Measurements from ENCODE around the gene SOCS3. TPM values are rescaled to one million over a fixed set of nuclear protein-coding genes. Genes with fewer than 3 reads are reported as not detected.

Gene SOCS3
- total RNA-seq, 1 donor from 2014 or later: 13.6 TPM

DNA sequence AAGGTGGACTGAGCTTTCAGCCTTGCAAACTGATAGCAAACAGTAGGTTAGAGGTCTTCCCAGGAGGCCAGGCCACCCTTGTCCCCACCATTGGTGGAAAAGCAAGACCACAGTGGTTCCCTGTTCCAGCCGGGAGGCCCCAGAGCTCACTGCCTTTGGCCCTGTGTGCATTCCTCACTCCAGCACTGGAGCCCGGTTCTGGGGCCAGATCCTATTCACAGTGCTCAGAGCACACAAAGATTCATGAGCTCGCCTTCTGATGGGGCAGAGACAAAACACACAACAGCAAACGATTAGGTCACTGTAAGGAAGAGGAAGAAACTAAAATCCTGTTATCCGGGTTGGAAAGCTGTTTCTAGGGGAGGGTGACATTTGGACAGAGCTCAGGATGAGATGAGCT, 13.0 kb upstream of the SOCS3 start:
- Mint-ChIP-seq H3K9me3 (ENCODE audit: low read depth) (no peaks in the 10 kb centered on the region), H3K4me1 (ENCODE audit: low read depth) (peaks cover 40% of the 10 kb centered on the region), H3K4me3 (ENCODE audit: unreplicated experiment) (no peak overlapping the region), H3K27me3 (ENCODE audit: low read depth) (no peaks in the 10 kb centered on the region), H3K36me3 (ENCODE audit: low read depth) (no peaks in the 10 kb centered on the region), H3K27ac (ENCODE audit: unreplicated experiment) (peak overlapping the region; percentile 58)
- DNase-seq (ENCODE audit: low spot score): no peak
- TF ChIP-seq, protein P1, sequence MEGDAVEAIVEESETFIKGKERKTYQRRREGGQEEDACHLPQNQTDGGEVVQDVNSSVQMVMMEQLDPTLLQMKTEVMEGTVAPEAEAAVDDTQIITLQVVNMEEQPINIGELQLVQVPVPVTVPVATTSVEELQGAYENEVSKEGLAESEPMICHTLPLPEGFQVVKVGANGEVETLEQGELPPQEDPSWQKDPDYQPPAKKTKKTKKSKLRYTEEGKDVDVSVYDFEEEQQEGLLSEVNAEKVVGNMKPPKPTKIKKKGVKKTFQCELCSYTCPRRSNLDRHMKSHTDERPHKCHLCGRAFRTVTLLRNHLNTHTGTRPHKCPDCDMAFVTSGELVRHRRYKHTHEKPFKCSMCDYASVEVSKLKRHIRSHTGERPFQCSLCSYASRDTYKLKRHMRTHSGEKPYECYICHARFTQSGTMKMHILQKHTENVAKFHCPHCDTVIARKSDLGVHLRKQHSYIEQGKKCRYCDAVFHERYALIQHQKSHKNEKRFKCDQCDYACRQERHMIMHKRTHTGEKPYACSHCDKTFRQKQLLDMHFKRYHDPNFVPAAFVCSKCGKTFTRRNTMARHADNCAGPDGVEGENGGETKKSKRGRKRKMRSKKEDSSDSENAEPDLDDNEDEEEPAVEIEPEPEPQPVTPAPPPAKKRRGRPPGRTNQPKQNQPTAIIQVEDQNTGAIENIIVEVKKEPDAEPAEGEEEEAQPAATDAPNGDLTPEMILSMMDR (IDR thresholded peaks at IDR 0.05): no peak

- H3K27me3 Mint-ChIP-seq (ENCODE audit: low read depth): no peaks in the 10 kb centered on the region
- TF ChIP-seq, protein P1 (IDR thresholded peaks at IDR 0.05): no peak
- DNase-seq (ENCODE audit: low spot score): no peak
- no peaks in the 10 kb centered on the region for H3K36me3 Mint-ChIP-seq (ENCODE audit: low read depth)
- H3K4me3 Mint-ChIP-seq (ENCODE audit: unreplicated experiment): no peak overlapping the region
- H3K27ac Mint-ChIP-seq (ENCODE audit: unreplicated experiment): no peak overlapping the region
- no peaks in the 10 kb centered on the region for H3K9me3 Mint-ChIP-seq (ENCODE audit: low read depth)
- peaks cover 45% of the 10 kb centered on the region for H3K4me1 Mint-ChIP-seq (ENCODE audit: low read depth)
Measured at GRCh38 chr17:78371056-78371455, 11.2 kb upstream of the SOCS3 start.

- DNase-seq (ENCODE audit: low spot score): no peak
- no peak overlapping the region for H3K27ac Mint-ChIP-seq (ENCODE audit: unreplicated experiment)
Measured at GRCh38 chr17:78369791-78370381, 10.0 kb upstream of the SOCS3 start.

GRCh38 chr17:78368854-78369495, 9.1 kb upstream of the SOCS3 start:
- H3K27ac Mint-ChIP-seq (ENCODE audit: unreplicated experiment): no peak overlapping the region
- H3K36me3 Mint-ChIP-seq (ENCODE audit: low read depth): no peaks in the 10 kb centered on the region
- TF ChIP-seq, protein P1 (IDR thresholded peaks at IDR 0.05): no peak
- no peak for DNase-seq (ENCODE audit: low spot score)
- no peaks in the 10 kb centered on the region for H3K27me3 Mint-ChIP-seq (ENCODE audit: low read depth)
- no peaks in the 10 kb centered on the region for H3K9me3 Mint-ChIP-seq (ENCODE audit: low read depth)
- peaks cover 44% of the 10 kb centered on the region for H3K4me1 Mint-ChIP-seq (ENCODE audit: low read depth)
- H3K4me3 Mint-ChIP-seq (ENCODE audit: unreplicated experiment): no peak overlapping the region

More at GRCh38 chr17:78369791-78370381, 10.0 kb upstream of the SOCS3 start:
- Mint-ChIP-seq H3K36me3 (ENCODE audit: low read depth) (no peaks in the 10 kb centered on the region), H3K4me1 (ENCODE audit: low read depth) (peaks cover 45% of the 10 kb centered on the region), H3K9me3 (ENCODE audit: low read depth) (no peaks in the 10 kb centered on the region), H3K4me3 (ENCODE audit: unreplicated experiment) (no peak overlapping the region), H3K27me3 (ENCODE audit: low read depth) (no peaks in the 10 kb centered on the region)
- TF ChIP-seq, protein P1 (IDR thresholded peaks at IDR 0.05): no peak

DNA sequence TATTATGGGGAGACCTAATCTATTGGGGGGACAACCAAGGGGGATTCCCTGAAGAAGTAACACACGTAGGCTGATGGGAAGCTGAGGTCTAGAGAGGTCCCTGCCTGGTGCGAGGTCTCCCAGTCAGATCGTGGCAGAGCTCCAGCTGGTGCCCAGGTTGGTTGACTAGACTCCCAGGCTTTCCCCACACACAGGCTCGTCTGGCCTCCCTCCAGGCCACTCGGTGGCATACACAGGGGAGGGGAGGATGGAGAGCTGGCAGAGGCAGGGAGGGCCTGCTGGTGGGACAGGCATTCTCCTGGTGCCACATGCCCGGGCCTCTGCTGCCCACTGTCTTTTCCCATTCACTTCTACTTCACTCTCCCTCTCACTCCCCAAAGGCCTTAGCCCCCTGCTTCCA, 8.5 kb upstream of the SOCS3 start:
- TF ChIP-seq, protein P1 (IDR thresholded peaks at IDR 0.05): no peak
- Mint-ChIP-seq H3K4me3 (ENCODE audit: unreplicated experiment) (no peak overlapping the region), H3K27me3 (ENCODE audit: low read depth) (no peaks in the 10 kb centered on the region), H3K9me3 (ENCODE audit: low read depth) (no peaks in the 10 kb centered on the region), H3K36me3 (ENCODE audit: low read depth) (no peaks in the 10 kb centered on the region), H3K4me1 (ENCODE audit: low read depth) (peaks cover 44% of the 10 kb centered on the region), H3K27ac (ENCODE audit: unreplicated experiment) (no peak overlapping the region)
- DNase-seq (ENCODE audit: low spot score): no peak

Data from chondrocyte (in vitro differentiated cells).